MCF 10A (cell line): ENCODE results near the gene EEF1AKMT3. TPM values are rescaled to one million over a fixed set of nuclear protein-coding genes. Genes with fewer than 3 reads are reported as not detected.

ENCODE experiments used
- BruUV-seq: library from RNA; stranded (reverse); fragments of 400-500 nt; replicated peaks from 2 replicates; lab custom pipeline; 2021; lab: Mats Ljungman, UMichigan
- CTCF ChIA-PET: fragments of 300-600 bp; sonication (Branson Sonifier 250); formaldehyde crosslinking; extraction: SDS; loops from one replicate; lab custom pipeline; 2021; ENCODE audit warnings: antibody characterized with exemption, inconsistent platforms; lab: Yijun Ruan, JAX
- POLR2A ChIA-PET: fragments of 300-600, 350-650 bp; sonication (Branson Sonifier 250); formaldehyde crosslinking; extraction: SDS; loops from one replicate; lab custom pipeline; 2020; ENCODE audit warnings: antibody characterized with exemption, inconsistent platforms; lab: Yijun Ruan, JAX
- DNase-seq: peaks from one replicate; pipeline ENCODE4 v3.0.0-alpha.2; 2018; ENCODE audit not compliant: unreplicated experiment
- H3K27ac Mint-ChIP-seq: one replicate; pipeline ENCODE4 v1.8.0; 2022; ENCODE audit warnings: mild to moderate bottlenecking, low read depth, mixed read lengths; ENCODE audit not compliant: unreplicated experiment
- H3K27me3 Mint-ChIP-seq: one replicate; pipeline ENCODE4 v1.8.0; 2022; ENCODE audit warnings: mixed read lengths; ENCODE audit not compliant: insufficient read depth, unreplicated experiment
- H3K36me3 Mint-ChIP-seq: one replicate; pipeline ENCODE4 v1.8.0; 2022; ENCODE audit warnings: mild to moderate bottlenecking, moderate library complexity, mixed read lengths; ENCODE audit not compliant: insufficient read depth, unreplicated experiment
- H3K4me1 Mint-ChIP-seq: one replicate; pipeline ENCODE4 v1.8.0; 2022; ENCODE audit warnings: mixed read lengths; ENCODE audit not compliant: insufficient read depth, unreplicated experiment
- H3K4me3 Mint-ChIP-seq: one replicate; pipeline ENCODE4 v1.8.0; 2022; ENCODE audit warnings: mild to moderate bottlenecking, moderate library complexity, mixed read lengths; ENCODE audit not compliant: unreplicated experiment
- H3K9me3 Mint-ChIP-seq: one replicate; pipeline ENCODE4 v1.8.0; 2022; ENCODE audit warnings: mixed read lengths; ENCODE audit not compliant: unreplicated experiment
- intact Hi-C: fragments of 100-400 bp; cut with micrococcal nuclease; formaldehyde crosslinking; loops from 2 replicates; pipeline ENCODE4 v1.14.1; 2022
- total RNA-seq: library from RNA; stranded (reverse); gene quantifications from 2 replicates; pipeline ENCODE4 v1.2.3, GENCODE V29; 2022
- TF ChIP-seq, protein P1 (sequence below): fragments of 200-600 bp; IDR thresholded peaks from one replicate; pipeline ENCODE4 v1.8.0; 2022; ENCODE audit warnings: antibody characterized with exemption, mild to moderate bottlenecking; ENCODE audit not compliant: unreplicated experiment

EEF1AKMT3 gene
- total RNA-seq, 1 experiment from 2014 or later: 8.1 TPM

DNA sequence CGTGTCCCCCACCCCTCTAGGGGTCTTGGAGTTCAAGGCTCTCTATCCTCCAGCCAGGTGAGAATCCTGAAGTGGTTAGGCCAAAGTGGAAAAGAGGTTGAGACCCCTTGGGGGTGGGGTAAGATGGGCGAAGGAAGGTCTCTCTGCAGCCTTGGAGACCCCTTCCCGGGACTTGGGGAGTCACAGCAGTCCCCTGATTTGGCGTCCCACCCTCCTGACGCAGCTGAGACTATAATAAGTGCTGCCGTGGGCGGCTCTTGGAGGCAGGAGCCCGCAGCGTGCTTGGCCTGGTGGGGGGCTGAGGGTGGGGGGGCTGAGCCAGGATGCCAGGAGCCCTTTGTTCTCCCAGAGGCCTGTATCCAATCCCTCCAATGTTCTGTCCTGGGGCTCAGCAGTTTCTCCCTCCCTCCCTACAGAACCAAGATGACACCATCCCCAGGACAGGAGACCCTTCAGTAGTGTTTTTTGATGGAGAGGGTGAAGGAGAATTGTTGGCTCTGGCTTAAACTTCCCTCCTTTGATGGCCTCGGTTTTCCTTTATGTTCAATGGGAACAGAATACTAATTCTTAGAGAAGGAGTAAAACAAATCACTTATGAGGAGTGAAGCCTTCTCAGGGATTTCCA, 32.4 kb upstream of the EEF1AKMT3 start:
- H3K4me3 Mint-ChIP-seq: no peak overlapping the region
- no peak overlapping the region for H3K27ac Mint-ChIP-seq
- POLR2A ChIA-PET: interaction anchor here (1.6 kb wide), 1 partner anchor 14 kb away, joined by 4 read pairs; no protein-coding TSS in a partner anchor
- no peaks in the 10 kb centered on the region for H3K9me3 Mint-ChIP-seq
- CTCF ChIA-PET: interaction anchor here (1.2 kb wide), 1 partner anchor 157 kb away, joined by 4 read pairs; no protein-coding TSS in a partner anchor
- BruUV-seq: no TSS peak
- peaks cover 55% of the 10 kb centered on the region for H3K27me3 Mint-ChIP-seq
- TF ChIP-seq, protein P1, sequence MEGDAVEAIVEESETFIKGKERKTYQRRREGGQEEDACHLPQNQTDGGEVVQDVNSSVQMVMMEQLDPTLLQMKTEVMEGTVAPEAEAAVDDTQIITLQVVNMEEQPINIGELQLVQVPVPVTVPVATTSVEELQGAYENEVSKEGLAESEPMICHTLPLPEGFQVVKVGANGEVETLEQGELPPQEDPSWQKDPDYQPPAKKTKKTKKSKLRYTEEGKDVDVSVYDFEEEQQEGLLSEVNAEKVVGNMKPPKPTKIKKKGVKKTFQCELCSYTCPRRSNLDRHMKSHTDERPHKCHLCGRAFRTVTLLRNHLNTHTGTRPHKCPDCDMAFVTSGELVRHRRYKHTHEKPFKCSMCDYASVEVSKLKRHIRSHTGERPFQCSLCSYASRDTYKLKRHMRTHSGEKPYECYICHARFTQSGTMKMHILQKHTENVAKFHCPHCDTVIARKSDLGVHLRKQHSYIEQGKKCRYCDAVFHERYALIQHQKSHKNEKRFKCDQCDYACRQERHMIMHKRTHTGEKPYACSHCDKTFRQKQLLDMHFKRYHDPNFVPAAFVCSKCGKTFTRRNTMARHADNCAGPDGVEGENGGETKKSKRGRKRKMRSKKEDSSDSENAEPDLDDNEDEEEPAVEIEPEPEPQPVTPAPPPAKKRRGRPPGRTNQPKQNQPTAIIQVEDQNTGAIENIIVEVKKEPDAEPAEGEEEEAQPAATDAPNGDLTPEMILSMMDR: no peak
- H3K36me3 Mint-ChIP-seq: peaks cover 10% of the 10 kb centered on the region
- no peak for DNase-seq
- intact Hi-C loops: no loop called here
- peaks cover 11% of the 10 kb centered on the region for H3K4me1 Mint-ChIP-seq

DNA sequence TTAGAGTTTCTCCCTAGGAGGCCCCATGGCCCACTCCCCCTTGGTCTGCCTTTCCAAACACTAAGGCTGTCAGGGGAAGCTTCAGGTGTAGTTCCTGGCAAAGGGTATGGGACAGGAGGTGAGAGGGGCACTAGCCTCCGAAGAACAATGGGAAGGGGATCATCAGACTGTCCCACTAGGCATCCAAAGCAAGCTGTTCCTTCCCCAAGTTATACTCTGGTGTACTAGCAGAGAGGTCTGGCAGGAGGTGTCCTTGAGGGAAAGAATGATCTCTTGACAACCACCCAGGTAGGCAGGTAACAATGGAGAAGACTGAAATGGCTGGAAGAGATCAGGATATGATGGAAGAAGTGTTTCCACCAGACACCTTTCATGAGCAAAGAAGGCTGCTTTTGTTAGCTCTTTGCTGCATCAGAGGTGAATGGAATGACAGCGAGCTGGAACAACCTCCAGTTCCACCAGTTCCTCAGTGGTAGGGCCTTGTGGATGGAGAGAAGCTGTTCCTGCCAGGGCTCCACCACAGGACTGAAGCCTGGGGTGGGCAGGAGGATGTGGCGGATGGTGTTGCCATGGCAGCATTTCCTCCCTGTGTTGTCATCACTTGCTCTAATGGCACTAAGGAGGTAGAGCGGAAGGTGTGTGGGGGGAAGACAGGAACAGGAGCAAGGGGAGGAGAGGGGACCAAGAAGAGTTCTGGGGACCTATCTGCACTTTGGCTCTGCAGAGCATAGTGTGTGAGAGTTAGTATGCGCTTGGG, 31.6 kb upstream of the EEF1AKMT3 start:
- H3K4me1 Mint-ChIP-seq: peaks cover 14% of the 10 kb centered on the region
- CTCF ChIA-PET: interaction anchor here (0.6 to 1.6 kb wide), 3 partner anchors 15 to 270 kb away, joined by 3 to 11 read pairs (median 4); no protein-coding TSS in a partner anchor

DNA sequence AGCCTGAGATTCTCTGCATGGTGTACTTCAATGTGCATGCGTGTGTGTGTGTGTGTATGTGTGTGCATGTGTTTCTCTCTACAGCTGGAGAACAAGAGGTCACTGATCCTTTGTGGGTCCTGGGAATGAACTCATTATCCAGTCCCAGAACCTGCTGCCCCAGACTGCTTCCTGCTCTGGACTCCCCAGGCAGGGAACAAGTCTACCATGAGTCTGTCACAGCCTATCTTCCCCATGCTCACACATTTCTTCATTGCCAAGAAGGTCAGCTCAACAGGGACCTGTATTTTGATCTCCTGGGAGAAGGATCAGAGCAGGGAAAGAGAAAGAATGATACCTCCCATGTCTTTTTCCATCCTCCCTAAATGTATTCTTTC, 31.0 kb upstream of the EEF1AKMT3 start:
- Mint-ChIP-seq H3K9me3 (no peaks in the 10 kb centered on the region), H3K27me3 (peaks cover 42% of the 10 kb centered on the region), H3K4me3 (no peak overlapping the region), H3K36me3 (peaks cover 15% of the 10 kb centered on the region), H3K4me1 (peaks cover 17% of the 10 kb centered on the region), H3K27ac (no peak overlapping the region)
- DNase-seq: no peak
- intact Hi-C loops: no loop called here
- ChIA-PET POLR2A (interaction anchor here (1.6 to 1.8 kb wide), 2 partner anchors 15 to 47 kb away, joined by 4 read pairs; no protein-coding TSS in a partner anchor), CTCF (interaction anchor here (0.6 to 1.6 kb wide), 4 partner anchors 10 to 270 kb away, joined by 3 to 11 read pairs (median 4); no protein-coding TSS in a partner anchor)
- BruUV-seq: no TSS peak
- TF ChIP-seq, protein P1: no peak

More for the DNA sequence above, 31.6 kb upstream of the EEF1AKMT3 start:
- TF ChIP-seq, protein P1: no peak
- H3K4me3 Mint-ChIP-seq: no peak overlapping the region
- no peak for DNase-seq
- peaks cover 47% of the 10 kb centered on the region for H3K27me3 Mint-ChIP-seq
- no peak overlapping the region for H3K27ac Mint-ChIP-seq
- intact Hi-C loops: no loop called here
- no peaks in the 10 kb centered on the region for H3K9me3 Mint-ChIP-seq
- peaks cover 10% of the 10 kb centered on the region for H3K36me3 Mint-ChIP-seq
- POLR2A ChIA-PET: interaction anchor here (0.6 to 1.8 kb wide), 3 partner anchors 15 to 174 kb away, joined by 4 read pairs; no protein-coding TSS in a partner anchor
- no TSS peak for BruUV-seq
